Measurements from ENCODE around the gene TAS1R2. TPM values are rescaled to one million over a fixed set of nuclear protein-coding genes. Genes with fewer than 3 reads are reported as not detected.

TAS1R2 gene
- total and polyA plus RNA-seq, 2 experiments from 2014 or later: not detected

DNA sequence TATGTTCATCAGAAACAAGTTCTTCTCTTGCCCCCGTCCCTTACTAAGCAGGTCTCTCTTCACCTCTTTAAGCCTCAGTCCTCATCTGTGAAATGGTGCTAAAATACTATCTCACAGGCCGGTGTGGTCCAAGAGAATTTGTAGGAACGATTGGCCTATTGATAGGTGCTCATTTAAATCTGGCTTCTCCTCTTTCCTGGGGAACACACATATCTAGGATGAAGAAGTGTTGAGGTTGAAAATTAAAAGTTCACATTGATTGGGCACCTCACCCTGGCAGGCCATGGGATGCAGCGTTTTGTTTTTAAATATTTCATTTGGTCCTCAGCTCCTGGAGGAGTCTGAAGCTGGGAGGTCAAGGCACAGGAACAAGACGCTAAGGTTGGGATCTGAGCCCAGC, 8.9 kb upstream of the TAS1R2 start:
- TF ChIP-seq, protein P1, sequence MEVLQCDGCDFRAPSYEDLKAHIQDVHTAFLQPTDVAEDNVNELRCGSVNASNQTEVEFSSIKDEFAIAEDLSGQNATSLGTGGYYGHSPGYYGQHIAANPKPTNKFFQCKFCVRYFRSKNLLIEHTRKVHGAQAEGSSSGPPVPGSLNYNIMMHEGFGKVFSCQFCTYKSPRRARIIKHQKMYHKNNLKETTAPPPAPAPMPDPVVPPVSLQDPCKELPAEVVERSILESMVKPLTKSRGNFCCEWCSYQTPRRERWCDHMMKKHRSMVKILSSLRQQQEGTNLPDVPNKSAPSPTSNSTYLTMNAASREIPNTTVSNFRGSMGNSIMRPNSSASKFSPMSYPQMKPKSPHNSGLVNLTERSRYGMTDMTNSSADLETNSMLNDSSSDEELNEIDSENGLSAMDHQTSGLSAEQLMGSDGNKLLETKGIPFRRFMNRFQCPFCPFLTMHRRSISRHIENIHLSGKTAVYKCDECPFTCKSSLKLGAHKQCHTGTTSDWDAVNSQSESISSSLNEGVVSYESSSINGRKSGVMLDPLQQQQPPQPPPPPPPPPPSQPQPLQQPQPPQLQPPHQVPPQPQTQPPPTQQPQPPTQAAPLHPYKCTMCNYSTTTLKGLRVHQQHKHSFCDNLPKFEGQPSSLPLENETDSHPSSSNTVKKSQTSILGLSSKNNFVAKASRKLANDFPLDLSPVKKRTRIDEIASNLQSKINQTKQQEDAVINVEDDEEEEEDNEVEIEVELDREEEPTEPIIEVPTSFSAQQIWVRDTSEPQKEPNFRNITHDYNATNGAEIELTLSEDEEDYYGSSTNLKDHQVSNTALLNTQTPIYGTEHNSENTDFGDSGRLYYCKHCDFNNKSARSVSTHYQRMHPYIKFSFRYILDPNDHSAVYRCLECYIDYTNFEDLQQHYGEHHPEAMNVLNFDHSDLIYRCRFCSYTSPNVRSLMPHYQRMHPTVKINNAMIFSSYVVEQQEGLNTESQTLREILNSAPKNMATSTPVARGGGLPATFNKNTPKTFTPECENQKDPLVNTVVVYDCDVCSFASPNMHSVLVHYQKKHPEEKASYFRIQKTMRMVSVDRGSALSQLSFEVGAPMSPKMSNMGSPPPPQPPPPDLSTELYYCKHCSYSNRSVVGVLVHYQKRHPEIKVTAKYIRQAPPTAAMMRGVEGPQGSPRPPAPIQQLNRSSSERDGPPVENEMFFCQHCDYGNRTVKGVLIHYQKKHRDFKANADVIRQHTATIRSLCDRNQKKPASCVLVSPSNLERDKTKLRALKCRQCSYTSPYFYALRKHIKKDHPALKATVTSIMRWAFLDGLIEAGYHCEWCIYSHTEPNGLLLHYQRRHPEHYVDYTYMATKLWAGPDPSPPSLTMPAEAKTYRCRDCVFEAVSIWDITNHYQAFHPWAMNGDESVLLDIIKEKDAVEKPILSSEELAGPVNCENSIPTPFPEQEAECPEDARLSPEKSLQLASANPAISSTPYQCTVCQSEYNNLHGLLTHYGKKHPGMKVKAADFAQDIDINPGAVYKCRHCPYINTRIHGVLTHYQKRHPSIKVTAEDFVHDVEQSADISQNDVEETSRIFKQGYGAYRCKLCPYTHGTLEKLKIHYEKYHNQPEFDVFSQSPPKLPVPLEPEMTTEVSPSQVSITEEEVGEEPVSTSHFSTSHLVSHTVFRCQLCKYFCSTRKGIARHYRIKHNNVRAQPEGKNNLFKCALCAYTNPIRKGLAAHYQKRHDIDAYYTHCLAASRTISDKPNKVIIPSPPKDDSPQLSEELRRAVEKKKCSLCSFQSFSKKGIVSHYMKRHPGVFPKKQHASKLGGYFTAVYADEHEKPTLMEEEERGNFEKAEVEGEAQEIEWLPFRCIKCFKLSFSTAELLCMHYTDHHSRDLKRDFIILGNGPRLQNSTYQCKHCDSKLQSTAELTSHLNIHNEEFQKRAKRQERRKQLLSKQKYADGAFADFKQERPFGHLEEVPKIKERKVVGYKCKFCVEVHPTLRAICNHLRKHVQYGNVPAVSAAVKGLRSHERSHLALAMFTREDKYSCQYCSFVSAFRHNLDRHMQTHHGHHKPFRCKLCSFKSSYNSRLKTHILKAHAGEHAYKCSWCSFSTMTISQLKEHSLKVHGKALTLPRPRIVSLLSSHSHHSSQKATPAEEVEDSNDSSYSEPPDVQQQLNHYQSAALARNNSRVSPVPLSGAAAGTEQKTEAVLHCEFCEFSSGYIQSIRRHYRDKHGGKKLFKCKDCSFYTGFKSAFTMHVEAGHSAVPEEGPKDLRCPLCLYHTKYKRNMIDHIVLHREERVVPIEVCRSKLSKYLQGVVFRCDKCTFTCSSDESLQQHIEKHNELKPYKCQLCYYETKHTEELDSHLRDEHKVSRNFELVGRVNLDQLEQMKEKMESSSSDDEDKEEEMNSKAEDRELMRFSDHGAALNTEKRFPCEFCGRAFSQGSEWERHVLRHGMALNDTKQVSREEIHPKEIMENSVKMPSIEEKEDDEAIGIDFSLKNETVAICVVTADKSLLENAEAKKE (CRISPR knock-in tag; IDR thresholded peaks at IDR 0.05): no peak
- no peak for TF ChIP-seq ETS1 (IDR thresholded peaks at IDR 0.05)
- Histone ChIP-seq H3K9me2 (ENCODE audit: insufficient read depth) (no peaks in the 10 kb centered on the region), H3F3A (replicated peaks; ENCODE audit: low read depth) (no peaks in the 10 kb centered on the region), H3K4me2 (no peak overlapping the region), H3K27ac (ENCODE audit: low read depth) (no peak overlapping the region), H3K27me3 (ENCODE audit: insufficient read depth) (no peaks in the 10 kb centered on the region), H2AFZ (no peak overlapping the region), H3K36me3 (ENCODE audit: insufficient read depth) (no peaks in the 10 kb centered on the region), H3K79me2 (replicated peaks; ENCODE audit: insufficient read depth) (no peaks in the 10 kb centered on the region), H3K4me1 (ENCODE audit: insufficient read depth) (no peaks in the 10 kb centered on the region), H3K4me3 (no peak overlapping the region), H4K20me1 (replicated peaks; ENCODE audit: insufficient read depth) (no peaks in the 10 kb centered on the region; the same call in 1 of the 2 replicates)
- Mint-ChIP-seq H3K9me3 (no peaks in the 10 kb centered on the region), H3K27ac (no peak overlapping the region), H3K4me1 (no peaks in the 10 kb centered on the region), H3K27me3 (ENCODE audit: insufficient read depth, low read depth, poor library complexity) (peaks cover 6% of the 10 kb centered on the region), H3K36me3 (ENCODE audit: low read depth) (no peaks in the 10 kb centered on the region; the same call in 2 of the 3 replicates), H3K4me3 (no peak overlapping the region)
- ATAC-seq (no peak), DNase-seq (ENCODE audit: low spot score) (no peak)

- no peaks in the 10 kb centered on the region for H4K20me1 ChIP-seq (replicated peaks; ENCODE audit: insufficient read depth)
- H3K36me3 Mint-ChIP-seq (ENCODE audit: low read depth): no peaks in the 10 kb centered on the region
- DNase-seq (ENCODE audit: low spot score) (no peak), ATAC-seq (no peak)
- no peaks in the 10 kb centered on the region for H3K79me2 ChIP-seq (replicated peaks; ENCODE audit: insufficient read depth)
- no peak overlapping the region for H3K4me2 ChIP-seq
- H3K36me3 ChIP-seq (ENCODE audit: insufficient read depth): no peaks in the 10 kb centered on the region
- no peaks in the 10 kb centered on the region for H3K27me3 ChIP-seq (ENCODE audit: insufficient read depth)
- H3F3A ChIP-seq (replicated peaks; ENCODE audit: low read depth): no peaks in the 10 kb centered on the region
- H3K27me3 Mint-ChIP-seq (ENCODE audit: insufficient read depth, low read depth, poor library complexity): peaks cover 4% of the 10 kb centered on the region
- no peaks in the 10 kb centered on the region for H3K4me1 Mint-ChIP-seq
- H3K27ac Mint-ChIP-seq: no peak overlapping the region
- no peak overlapping the region for H3K27ac ChIP-seq (ENCODE audit: low read depth)
- no peak overlapping the region for H3K4me3 ChIP-seq
- H3K4me3 Mint-ChIP-seq: no peak overlapping the region
- H3K9me2 ChIP-seq (ENCODE audit: insufficient read depth): no peaks in the 10 kb centered on the region
- H2AFZ ChIP-seq: no peak overlapping the region
- no peaks in the 10 kb centered on the region for H3K9me3 Mint-ChIP-seq
- no peaks in the 10 kb centered on the region for H3K4me1 ChIP-seq (ENCODE audit: insufficient read depth)
- TF ChIP-seq, protein P1 (CRISPR knock-in tag; IDR thresholded peaks at IDR 0.05): no peak
- TF ChIP-seq CREB1 (CRISPR knock-in tag; IDR thresholded peaks at IDR 0.05; ENCODE audit: low read depth): no peak
- TF ChIP-seq JUNB (IDR thresholded peaks at IDR 0.05; ENCODE audit: unreplicated experiment): no peak
These were observed 7.4 kb upstream of the TAS1R2 start for GRCh38 chr1:18866846-18867245.

Measured in GM23338 (cell line).